Measurements from ENCODE around the gene OR10H1. TPM values are rescaled to one million over a fixed set of nuclear protein-coding genes. Genes with fewer than 3 reads are reported as not detected.
"Not testable (repeated sequence)": the region's sequence is repeated elsewhere in the genome, so short reads cannot be mapped to it uniquely, and the experiment has no call there.

OR10H1 gene
- total RNA-seq, 1 donor from 2014 or later = not detected

DNA sequence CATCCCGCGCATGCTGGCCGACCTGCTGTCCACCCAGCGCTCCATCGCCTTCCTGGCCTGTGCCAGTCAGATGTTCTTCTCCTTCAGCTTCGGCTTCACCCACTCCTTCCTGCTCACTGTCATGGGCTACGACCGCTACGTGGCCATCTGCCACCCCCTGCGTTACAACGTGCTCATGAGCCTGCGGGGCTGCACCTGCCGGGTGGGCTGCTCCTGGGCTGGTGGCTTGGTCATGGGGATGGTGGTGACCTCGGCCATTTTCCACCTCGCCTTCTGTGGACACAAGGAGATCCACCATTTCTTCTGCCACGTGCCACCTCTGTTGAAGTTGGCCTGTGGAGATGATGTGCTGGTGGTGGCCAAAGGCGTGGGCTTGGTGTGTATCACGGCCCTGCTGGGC is 21.2 kb downstream of the OR10H1 start:
- not testable (repeated sequence) for H3K9me3 ChIP-seq (ENCODE audit: control insufficient read depth in 3 of 3, low read length in 3 of 3); H3K27ac ChIP-seq (ENCODE audit: low read depth, low read length); H3K27me3 ChIP-seq (ENCODE audit: control insufficient read depth in 3 of 3, insufficient read depth in 3 of 3, low read length in 3 of 3); H3K4me1 ChIP-seq (ENCODE audit: control insufficient read depth in 3 of 3, insufficient read depth in 3 of 3, low read length in 3 of 3); H3K4me3 ChIP-seq (ENCODE audit: low read length in 3 of 3); H3K36me3 ChIP-seq (ENCODE audit: control insufficient read depth in 3 of 3, insufficient read depth in 3 of 3, low read length in 3 of 3); H3K9ac ChIP-seq (ENCODE audit: low read depth in 1 of 3, low read length in 3 of 3)

DNA sequence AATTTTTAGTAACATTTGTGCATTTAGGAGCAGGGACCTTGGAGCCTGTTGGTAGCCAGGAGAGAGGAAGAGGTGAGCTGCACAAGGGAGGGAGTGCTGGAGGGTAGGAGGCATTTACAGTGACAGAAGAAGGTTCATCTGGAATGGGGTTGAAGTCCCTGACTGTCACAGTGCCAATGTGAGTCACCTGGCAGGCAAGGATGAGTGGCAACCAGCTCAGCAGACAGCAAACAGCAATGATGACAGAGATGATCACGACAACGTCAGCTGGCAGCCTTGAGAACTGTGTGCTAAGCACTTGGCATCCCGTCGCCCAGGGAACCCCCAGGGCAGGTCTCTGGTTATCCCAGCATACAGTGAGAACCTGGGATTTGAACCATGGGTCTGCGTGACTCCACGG is 25.4 kb downstream of the OR10H1 start:
- no peak overlapping the region for H3K27ac ChIP-seq (ENCODE audit: low read depth, low read length)
- no peak overlapping the region for H3K4me3 ChIP-seq (ENCODE audit: low read length in 3 of 3)
- no peak overlapping the region for H3K9ac ChIP-seq (ENCODE audit: low read depth in 1 of 3, low read length in 3 of 3)
- no peaks in the 10 kb centered on the region for H3K36me3 ChIP-seq (ENCODE audit: control insufficient read depth in 3 of 3, insufficient read depth in 3 of 3, low read length in 3 of 3)
- peaks cover 0 to 12% (median 11%) of the 10 kb centered on the region in 3 donors for H3K27me3 ChIP-seq (ENCODE audit: control insufficient read depth in 3 of 3, insufficient read depth in 3 of 3, low read length in 3 of 3)
- H3K4me1 ChIP-seq (ENCODE audit: control insufficient read depth in 3 of 3, insufficient read depth in 3 of 3, low read length in 3 of 3) = no peaks in the 10 kb centered on the region
- H3K9me3 ChIP-seq (ENCODE audit: control insufficient read depth in 3 of 3, low read length in 3 of 3) = no peaks in the 10 kb centered on the region

DNA sequence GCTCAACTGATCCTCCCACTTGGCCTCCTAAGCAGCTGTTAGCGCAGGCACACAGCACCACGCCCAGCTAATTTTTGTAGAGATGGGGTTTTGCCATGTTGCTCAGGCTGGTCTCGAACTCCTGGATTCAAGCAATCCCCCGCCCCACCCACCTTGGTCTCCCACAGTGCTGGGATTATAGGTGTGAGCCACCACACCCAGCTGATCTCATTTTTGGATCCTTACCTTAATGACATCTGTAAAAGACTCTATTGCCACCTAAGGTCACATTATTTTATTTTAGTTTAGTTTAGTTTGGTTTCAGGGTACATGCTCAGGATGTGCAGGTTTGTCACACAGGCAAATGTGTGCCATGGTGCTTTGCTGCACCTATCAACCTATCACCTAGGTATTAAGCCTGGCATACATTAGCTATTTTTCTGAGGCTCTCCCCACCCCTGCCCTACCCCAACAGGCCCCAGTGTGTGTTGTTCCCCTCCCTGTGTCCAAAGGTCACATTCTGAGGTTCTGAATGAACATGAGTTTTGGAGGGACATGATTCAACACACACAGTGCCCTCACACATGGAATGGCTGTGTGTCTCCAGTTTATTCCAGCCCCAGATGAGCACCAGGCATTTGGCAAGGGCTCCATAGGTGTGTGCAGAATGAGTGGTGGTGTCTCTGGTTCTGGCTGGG is 26.7 kb downstream of the OR10H1 start:
- Histone ChIP-seq H3K27me3 (ENCODE audit: control insufficient read depth in 3 of 3, insufficient read depth in 3 of 3, low read length in 3 of 3) (peaks cover 0 to 12% (median 11%) of the 10 kb centered on the region in 3 donors), H3K4me1 (ENCODE audit: control insufficient read depth in 3 of 3, insufficient read depth in 3 of 3, low read length in 3 of 3) (no peaks in the 10 kb centered on the region), H3K36me3 (ENCODE audit: control insufficient read depth in 3 of 3, insufficient read depth in 3 of 3, low read length in 3 of 3) (no peaks in the 10 kb centered on the region), H3K27ac (ENCODE audit: low read depth, low read length) (no peak overlapping the region), H3K9ac (ENCODE audit: low read depth in 1 of 3, low read length in 3 of 3) (no peak overlapping the region), H3K4me3 (ENCODE audit: low read length in 3 of 3) (no peak overlapping the region), H3K9me3 (ENCODE audit: control insufficient read depth in 3 of 3, low read length in 3 of 3) (no peaks in the 10 kb centered on the region)

DNA sequence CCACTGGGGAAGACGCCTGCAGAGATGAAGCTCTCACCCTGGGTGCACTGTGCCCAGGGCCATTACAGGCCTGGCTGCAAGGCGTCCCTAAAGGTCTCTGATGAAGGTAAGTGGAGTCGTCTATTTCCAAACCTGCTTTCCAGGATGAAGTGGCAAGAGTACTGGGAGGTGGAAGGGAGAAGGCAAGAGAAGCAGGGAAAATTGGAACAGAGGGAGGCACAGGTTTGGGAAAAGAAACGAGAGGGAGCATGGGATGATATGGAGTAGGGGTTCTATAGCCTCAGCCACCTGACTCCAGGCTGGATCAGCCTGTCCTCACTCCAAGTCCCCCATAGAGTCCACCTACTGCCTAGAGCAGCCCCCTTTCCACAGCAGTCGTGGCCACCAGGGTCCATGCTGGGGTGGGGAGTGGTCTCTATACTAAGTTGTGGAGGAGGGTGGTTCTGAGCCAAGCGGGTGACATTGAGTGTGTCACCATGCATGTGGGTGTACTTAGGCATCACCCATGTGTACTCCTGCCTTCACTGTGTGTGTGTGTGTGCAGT is 27.8 kb downstream of the OR10H1 start, which contains the start of gene OR10H5:
OR10H5 (plus strand) TSS at position 51 of the 545 bp plus-strand sequence. CDS start 6,388 bp downstream, outside the sequence.
- Histone ChIP-seq H3K36me3 (ENCODE audit: control insufficient read depth in 3 of 3, insufficient read depth in 3 of 3, low read length in 3 of 3) (no peaks in the 10 kb centered on the region), H3K4me1 (ENCODE audit: control insufficient read depth in 3 of 3, insufficient read depth in 3 of 3, low read length in 3 of 3) (no peaks in the 10 kb centered on the region), H3K4me3 (ENCODE audit: low read length in 3 of 3) (no peak within 1 kb of the TSS), H3K9ac (ENCODE audit: low read depth in 1 of 3, low read length in 3 of 3) (no peak within 1 kb of the TSS), H3K27me3 (ENCODE audit: control insufficient read depth in 3 of 3, insufficient read depth in 3 of 3, low read length in 3 of 3) (peaks cover 0 to 12% (median 11%) of the 10 kb centered on the region in 3 donors), H3K27ac (ENCODE audit: low read depth, low read length) (no peak within 1 kb of the TSS), H3K9me3 (ENCODE audit: control insufficient read depth in 3 of 3, low read length in 3 of 3) (no peaks in the 10 kb centered on the region)

DNA sequence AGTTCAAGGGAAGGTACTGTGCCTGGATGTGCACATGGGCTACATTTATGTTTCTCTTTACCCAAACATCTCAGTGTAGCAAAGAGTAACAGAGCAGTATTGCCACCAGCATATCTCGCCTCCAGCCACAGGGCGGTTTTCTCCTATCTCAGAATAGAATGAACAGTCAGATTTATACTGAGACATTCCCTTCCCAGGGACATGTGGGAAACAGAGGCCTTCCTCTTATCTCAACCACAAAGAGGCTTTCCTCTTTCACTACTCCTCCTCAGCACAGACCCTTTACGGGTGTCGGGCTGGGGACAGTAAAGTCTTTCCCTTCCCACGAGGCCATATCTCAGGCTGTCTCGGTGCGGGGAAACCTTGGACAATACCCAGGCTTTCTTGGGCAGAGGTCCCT is 32.6 kb downstream of the OR10H1 start:
- H3K9me3 ChIP-seq (ENCODE audit: control insufficient read depth in 3 of 3, low read length in 3 of 3); H3K4me3 ChIP-seq (ENCODE audit: low read length in 3 of 3); H3K36me3 ChIP-seq (ENCODE audit: control insufficient read depth in 3 of 3, insufficient read depth in 3 of 3, low read length in 3 of 3); H3K9ac ChIP-seq (ENCODE audit: low read depth in 1 of 3, low read length in 3 of 3); H3K27ac ChIP-seq (ENCODE audit: low read depth, low read length): not testable (repeated sequence)
- Histone ChIP-seq H3K4me1 (ENCODE audit: control insufficient read depth in 3 of 3, insufficient read depth in 3 of 3, low read length in 3 of 3) (peaks cover 9 to 11% (median 10%) of the 10 kb centered on the region in 3 donors), H3K27me3 (ENCODE audit: control insufficient read depth in 3 of 3, insufficient read depth in 3 of 3, low read length in 3 of 3) (peaks cover 0 to 11% (median 6%) of the 10 kb centered on the region in 3 donors)

DNA sequence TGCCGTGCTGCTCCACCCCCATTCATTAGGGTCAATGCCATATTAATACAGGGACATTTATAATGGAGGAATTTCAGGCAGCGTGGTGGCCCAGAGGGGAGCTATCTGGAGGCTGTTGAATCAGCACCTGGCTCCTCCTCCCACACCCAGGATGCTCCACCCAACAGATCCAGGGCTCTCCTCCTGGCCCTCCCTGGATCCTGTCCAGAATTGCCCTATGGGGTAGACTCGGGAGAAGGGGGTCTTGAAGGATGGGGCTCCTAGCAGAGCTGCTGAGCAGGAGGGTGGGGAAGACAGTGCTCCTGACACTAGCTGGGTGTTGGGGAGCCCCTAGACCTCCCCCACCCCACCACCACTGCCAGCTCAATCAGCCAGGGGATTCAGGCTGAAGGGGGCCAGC is 33.3 kb downstream of the OR10H1 start:
- H3K36me3 ChIP-seq (ENCODE audit: control insufficient read depth in 3 of 3, insufficient read depth in 3 of 3, low read length in 3 of 3) = no peaks in the 10 kb centered on the region
- H3K4me1 ChIP-seq (ENCODE audit: control insufficient read depth in 3 of 3, insufficient read depth in 3 of 3, low read length in 3 of 3) = peaks cover 10 to 11% (median 10%) of the 10 kb centered on the region in 3 donors
- no peak overlapping the region for H3K9ac ChIP-seq (ENCODE audit: low read depth in 1 of 3, low read length in 3 of 3)
- peaks cover 0 to 5% (median under 1%) of the 10 kb centered on the region in 3 donors for H3K27me3 ChIP-seq (ENCODE audit: control insufficient read depth in 3 of 3, insufficient read depth in 3 of 3, low read length in 3 of 3)
- H3K27ac ChIP-seq (ENCODE audit: low read depth, low read length) = no peak overlapping the region
- no peaks in the 10 kb centered on the region for H3K9me3 ChIP-seq (ENCODE audit: control insufficient read depth in 3 of 3, low read length in 3 of 3)
- no peak overlapping the region for H3K4me3 ChIP-seq (ENCODE audit: low read length in 3 of 3)

DNA sequence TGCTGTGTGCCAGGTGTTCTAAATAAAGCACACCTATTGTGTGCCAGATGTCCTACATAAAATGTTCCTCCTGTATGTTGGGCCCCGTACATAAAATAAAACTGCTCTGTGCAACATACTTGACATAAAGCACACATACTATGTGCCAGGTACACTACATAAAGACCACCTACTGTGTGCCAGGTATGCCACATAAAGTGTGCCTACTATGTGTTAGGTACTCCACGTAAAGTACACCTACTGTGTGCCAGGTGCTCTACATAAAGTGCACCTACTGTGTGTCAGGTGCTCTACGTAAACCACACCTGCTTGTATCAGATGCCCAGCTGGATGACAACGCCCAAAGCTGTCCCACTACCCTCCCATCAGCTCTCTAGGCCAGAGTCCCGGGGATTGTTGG is 33.8 kb downstream of the OR10H1 start:
- no peak overlapping the region for H3K4me3 ChIP-seq (ENCODE audit: low read length in 3 of 3)

DNA sequence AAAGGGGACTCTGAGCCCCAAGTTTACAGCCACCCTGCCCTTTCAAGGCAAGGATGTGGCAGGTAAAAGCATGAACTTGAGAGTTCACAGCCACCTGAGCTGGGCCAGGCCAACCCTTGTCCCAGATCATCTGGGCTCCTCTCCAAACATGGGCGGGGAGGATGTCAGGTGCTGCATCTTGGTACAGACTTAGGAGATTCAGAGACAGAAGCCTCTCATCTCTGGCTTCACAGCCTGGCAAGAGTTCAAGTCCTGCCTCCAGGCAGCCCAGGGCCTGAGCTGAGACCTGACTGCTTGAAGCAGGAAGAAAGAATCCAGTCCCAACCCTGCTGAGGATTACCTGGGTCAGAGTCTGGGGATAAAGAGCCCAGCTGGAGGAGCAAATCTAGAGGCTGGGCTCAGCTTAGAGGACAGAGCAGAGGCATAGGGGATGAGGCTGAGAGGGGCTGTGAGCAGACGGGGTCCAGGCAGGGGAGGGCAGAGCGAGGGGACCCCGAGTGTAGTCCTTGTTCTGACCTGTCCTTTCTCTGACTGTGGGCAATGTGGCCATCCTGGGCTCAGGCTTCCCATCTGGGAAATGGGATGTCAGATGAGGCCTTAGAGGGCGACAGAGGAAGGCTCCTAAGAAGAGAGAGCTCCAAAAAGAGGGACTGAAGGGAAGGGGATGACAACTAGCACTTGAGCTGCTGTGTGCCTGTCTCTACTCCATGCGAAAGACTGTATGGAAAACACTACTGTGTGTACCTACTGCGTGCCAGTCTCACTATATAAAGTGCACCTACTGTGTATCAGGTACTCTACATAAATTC is 34.6 kb downstream of the OR10H1 start:
- Histone ChIP-seq H3K27me3 (ENCODE audit: control insufficient read depth in 3 of 3, insufficient read depth in 3 of 3, low read length in 3 of 3) (no peaks in the 10 kb centered on the region), H3K36me3 (ENCODE audit: control insufficient read depth in 3 of 3, insufficient read depth in 3 of 3, low read length in 3 of 3) (no peaks in the 10 kb centered on the region), H3K4me3 (ENCODE audit: low read length in 3 of 3) (no peak overlapping the region), H3K27ac (ENCODE audit: low read depth, low read length) (peak overlapping the region; percentile 71), H3K9me3 (ENCODE audit: control insufficient read depth in 3 of 3, low read length in 3 of 3) (no peaks in the 10 kb centered on the region), H3K9ac (ENCODE audit: low read depth in 1 of 3, low read length in 3 of 3) (peak overlapping the region in 1 of 3 donors; percentile 38), H3K4me1 (ENCODE audit: control insufficient read depth in 3 of 3, insufficient read depth in 3 of 3, low read length in 3 of 3) (peaks cover 10 to 11% (median 10%) of the 10 kb centered on the region in 3 donors)

More for the DNA sequence above, 33.8 kb downstream of the OR10H1 start:
- Histone ChIP-seq H3K27me3 (ENCODE audit: control insufficient read depth in 3 of 3, insufficient read depth in 3 of 3, low read length in 3 of 3) (no peaks in the 10 kb centered on the region), H3K9ac (ENCODE audit: low read depth in 1 of 3, low read length in 3 of 3) (no peak overlapping the region), H3K9me3 (ENCODE audit: control insufficient read depth in 3 of 3, low read length in 3 of 3) (no peaks in the 10 kb centered on the region), H3K4me1 (ENCODE audit: control insufficient read depth in 3 of 3, insufficient read depth in 3 of 3, low read length in 3 of 3) (peaks cover 10 to 11% (median 10%) of the 10 kb centered on the region in 3 donors), H3K27ac (ENCODE audit: low read depth, low read length) (no peak overlapping the region), H3K36me3 (ENCODE audit: control insufficient read depth in 3 of 3, insufficient read depth in 3 of 3, low read length in 3 of 3) (no peaks in the 10 kb centered on the region)

DNA sequence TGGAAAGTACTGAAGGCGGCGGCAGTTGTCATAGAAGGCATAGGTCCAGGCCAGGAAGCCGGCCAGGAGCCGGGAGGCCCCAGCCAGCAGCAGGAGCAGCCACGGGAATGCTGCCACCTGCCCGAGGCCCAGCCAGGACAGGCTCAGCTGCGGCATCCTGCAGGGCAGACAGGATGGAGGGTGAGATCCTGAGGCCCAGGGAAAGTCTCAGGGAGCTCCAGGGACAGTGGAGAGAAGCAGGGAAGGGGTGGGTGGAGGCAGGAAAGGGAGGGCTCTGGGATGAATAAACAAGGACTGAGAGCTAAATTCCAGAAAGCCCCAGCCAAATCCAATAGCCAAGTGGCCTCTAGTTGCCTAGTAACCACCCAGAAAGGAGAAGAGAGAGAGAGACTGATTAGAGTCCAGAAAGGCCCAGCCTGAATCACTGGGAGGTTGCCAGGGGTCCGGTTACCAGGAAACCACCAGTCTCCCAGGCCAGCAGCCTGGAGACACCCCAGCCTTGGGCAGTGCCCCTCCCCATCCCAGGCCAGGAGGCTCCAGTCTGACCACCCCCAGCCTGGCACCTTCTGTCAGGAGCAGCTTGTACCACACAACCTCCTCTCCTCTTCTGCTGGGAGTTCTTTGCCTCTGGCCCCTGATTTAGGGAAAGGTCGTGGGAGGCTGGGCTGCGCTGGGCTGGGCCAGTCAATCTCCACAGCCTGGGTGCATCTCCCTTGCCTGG is 35.5 kb downstream of the OR10H1 start:
- Histone ChIP-seq H3K4me3 (ENCODE audit: low read length in 3 of 3) (no peak overlapping the region), H3K9me3 (ENCODE audit: control insufficient read depth in 3 of 3, low read length in 3 of 3) (no peaks in the 10 kb centered on the region), H3K4me1 (ENCODE audit: control insufficient read depth in 3 of 3, insufficient read depth in 3 of 3, low read length in 3 of 3) (peaks cover 10 to 11% (median 10%) of the 10 kb centered on the region in 3 donors), H3K36me3 (ENCODE audit: control insufficient read depth in 3 of 3, insufficient read depth in 3 of 3, low read length in 3 of 3) (no peaks in the 10 kb centered on the region), H3K27ac (ENCODE audit: low read depth, low read length) (peak overlapping the region; percentile 71), H3K9ac (ENCODE audit: low read depth in 1 of 3, low read length in 3 of 3) (peak overlapping the region in 2 of 3 donors; percentile 25 to 38), H3K27me3 (ENCODE audit: control insufficient read depth in 3 of 3, insufficient read depth in 3 of 3, low read length in 3 of 3) (no peaks in the 10 kb centered on the region)
